GM12874 (cell line): ENCODE measurements around the gene NT5C3B.

ENCODE experiments used
- CTCF ChIP-seq: IDR thresholded peaks from 2 replicates; pipeline ENCODE4 v1.5.1; 2011; ENCODE audit warnings: low read depth, mild to moderate bottlenecking, control low read depth, low read length, moderate library complexity; ENCODE audit not compliant: insufficient read depth

NT5C3B gene

GRCh38 chr17:41860254-41860931, 24.4 kb upstream of the NT5C3B start:
- TF ChIP-seq CTCF = no peak

- no peak for TF ChIP-seq CTCF
Observed at GRCh38 chr17:41849251-41849990, 13.4 kb upstream of the NT5C3B start.

- TF ChIP-seq CTCF = no peak
Observed at GRCh38 chr17:41848788-41849187, 12.8 kb upstream of the NT5C3B start.

GRCh38 chr17:41844971-41845370, 8.9 kb upstream of the NT5C3B start:
- TF ChIP-seq CTCF = no peak

GRCh38 chr17:41837761-41838538, 1.9 kb upstream of the NT5C3B start, which contains the start of gene KLHL10:
Gene KLHL10, plus strand, starts transcription at chr17:41837825. Its CDS starts 108 bp downstream, at chr17:41837933.
- TF ChIP-seq CTCF = no peak

- TF ChIP-seq CTCF = no peak
Observed at GRCh38 chr17:41836550-41837196, 641 bp upstream of the NT5C3B start.
